CD4-positive, alpha-beta T cell (primary cell): ENCODE data around the gene GAPDHS. TPM values are rescaled to one million over a fixed set of nuclear protein-coding genes. Genes with fewer than 3 reads are reported as not detected.

Experiments
- ATAC-seq: fragments of 200-7000 bp; cut with Tn5 transposase; one replicate; pipeline ENCODE4 v1.10.0; 2022; ENCODE audit warnings: mild to moderate bottlenecking; ENCODE audit not compliant: poor library complexity
- CTCF ChIA-PET: fragments of 350-600 bp; sonication (Branson Sonifier 250); formaldehyde crosslinking; loops from one replicate; lab custom pipeline; 2021; ENCODE audit warnings: antibody characterized with exemption, inconsistent platforms; lab: Charles Lee
- POLR2A ChIA-PET: fragments of 350-600 bp; sonication (Branson Sonifier 250); formaldehyde crosslinking; loops from one replicate; lab custom pipeline; 2021; ENCODE audit warnings: antibody characterized with exemption, inconsistent platforms; lab: Charles Lee
- DNase-seq, 14 experiments: peaks; one replicate each; pipeline ENCODE4 v3.0.0-alpha.2; 2013 to 2020; ENCODE audit warnings: mixed read lengths in 2 of 14
- H3K27ac ChIP-seq, 2 donors: one replicate each; pipeline versions ENCODE4 v1.5.1 to v1.7.0; 2013; ENCODE audit warnings: low read length in 2 of 2, low read depth in 1 of 2, mild to moderate bottlenecking in 1 of 2
- H3K27me3 ChIP-seq, 2 experiments: 1 replicate in 1 of 2; 2 replicates in 1 of 2; pipeline versions ENCODE4 v1.6.1 to v1.7.0; 2013; ENCODE audit warnings: low read length in 2 of 2, control low read depth in 1 of 2, mild to moderate bottlenecking in 1 of 2, moderate library complexity in 1 of 2; ENCODE audit not compliant: insufficient read depth in 2 of 2, control insufficient read depth in 1 of 2
- H3K36me3 ChIP-seq: one replicate; pipeline ENCODE4 v1.6.1; 2013; ENCODE audit warnings: low read length, control low read depth; ENCODE audit not compliant: insufficient read depth
- H3K4me1 ChIP-seq: one replicate; pipeline ENCODE4 v1.6.1; 2013; ENCODE audit warnings: low read length, control low read depth; ENCODE audit not compliant: insufficient read depth
- H3K4me3 ChIP-seq: one replicate; pipeline ENCODE4 v1.5.1; 2013; ENCODE audit warnings: mild to moderate bottlenecking, low read length, moderate library complexity
- H3K9me3 ChIP-seq, 2 experiments: 1 replicate in 1 of 2; 2 replicates in 1 of 2; pipeline versions ENCODE4 v1.6.1 to v1.7.0; 2013; ENCODE audit warnings: low read length in 2 of 2, mild to moderate bottlenecking in 2 of 2, control low read depth in 1 of 2, moderate library complexity in 1 of 2; ENCODE audit not compliant: control insufficient read depth in 1 of 2, insufficient read depth in 1 of 2
- H3K27ac Mint-ChIP-seq: one replicate; pipeline ENCODE4 v1.8.0; 2020; ENCODE audit warnings: mixed read lengths
- H3K27me3 Mint-ChIP-seq: one replicate; pipeline ENCODE4 v1.8.0; 2021; ENCODE audit warnings: mixed read lengths
- H3K36me3 Mint-ChIP-seq: one replicate; pipeline ENCODE4 v1.8.0; 2021; ENCODE audit warnings: low read depth, mixed read lengths
- H3K4me1 Mint-ChIP-seq: one replicate; pipeline ENCODE4 v1.8.0; 2021; ENCODE audit warnings: low read depth, mixed read lengths
- H3K4me3 Mint-ChIP-seq: one replicate; pipeline ENCODE4 v1.8.0; 2020; ENCODE audit warnings: mild to moderate bottlenecking, mixed read lengths
- H3K9me3 Mint-ChIP-seq: one replicate; pipeline ENCODE4 v1.8.0; 2020; ENCODE audit warnings: mixed read lengths
- CTCF ChIP-seq: fragments of 200-600 bp; IDR thresholded peaks from one replicate; pipeline ENCODE4 v1.8.0; 2022; ENCODE audit warnings: antibody characterized with exemption, mild to moderate bottlenecking
- intact Hi-C, 2 experiments: fragments of 100-400 bp; cut with DNase I in 1 of 2; cut with micrococcal nuclease in 1 of 2; formaldehyde crosslinking; loops; one replicate each; pipeline versions ENCODE4 v1.15.1 to v1.9.0; 2023 to 2025; cut with DNase I, micrococcal nuclease
- total RNA-seq, 174 experiments: library from RNA in 2 of 174; stranded (reverse) in 2 of 174; gene quantifications; one replicate each; pipeline ENCODE4 v1.2.3 and lab custom pipeline; 2021 to 2026

The GAPDHS gene
- total RNA-seq, 2 experiments from 2014 or later, result not detected

DNA sequence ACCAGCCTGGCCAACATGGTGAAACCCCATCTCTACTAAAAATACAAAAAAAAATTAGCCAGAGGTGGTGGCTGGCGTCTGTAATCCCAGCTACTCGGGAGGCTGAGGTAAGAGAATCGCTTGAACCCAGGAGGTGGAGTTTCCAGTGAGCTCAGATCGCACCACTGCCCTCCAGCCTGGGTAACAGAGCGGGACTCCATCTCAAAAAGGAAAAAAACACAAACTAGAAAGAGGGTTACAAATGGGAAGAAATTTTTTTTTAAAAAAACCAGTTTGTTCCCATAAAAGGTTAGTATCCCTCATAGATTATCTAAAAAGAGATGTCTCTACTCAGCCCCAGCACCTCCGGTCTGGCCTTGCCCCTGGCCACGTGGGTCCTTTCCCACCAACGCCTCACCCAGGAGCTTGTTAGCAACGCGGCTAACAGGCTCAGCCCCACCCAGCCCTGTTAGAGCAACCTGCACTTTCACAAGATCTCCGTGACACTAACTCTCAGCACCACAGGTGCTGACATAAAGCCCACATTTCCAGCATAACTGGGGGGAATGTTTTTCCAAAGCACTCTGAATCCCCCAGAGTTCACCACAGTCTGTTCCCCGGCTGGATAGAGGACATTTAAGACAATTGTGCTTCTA, 24.1 kb upstream of the GAPDHS start:
- no peak overlapping the region for H3K27ac Mint-ChIP-seq
- CTCF ChIA-PET, result interaction anchor here (2.1 kb wide), 1 partner anchor 14 kb away, joined by 12 read pairs; no protein-coding TSS in a partner anchor
- POLR2A ChIA-PET, result interaction anchor here (2.1 kb wide), 1 partner anchor 46 kb away, joined by 7 read pairs; no protein-coding TSS in a partner anchor
- Histone ChIP-seq H3K27me3 (peaks cover 26% of the 10 kb centered on the region in 2 experiments), H3K36me3 (no peaks in the 10 kb centered on the region), H3K4me3 (peak overlapping the region; percentile 52), H3K4me1 (peaks cover 20% of the 10 kb centered on the region), H3K27ac (no peak overlapping the region), H3K9me3 (peaks cover 0 to 3% of the 10 kb centered on the region in 2 experiments)
- ATAC-seq (peak; percentile 63), DNase-seq (peak in 11 of 14 experiments; percentile 15 to 68 (median 30))
- H3K9me3 Mint-ChIP-seq, result no peaks in the 10 kb centered on the region
- H3K4me1 Mint-ChIP-seq, result peaks cover 17% of the 10 kb centered on the region
- H3K4me3 Mint-ChIP-seq, result peak overlapping the region; percentile 72
- peaks cover 78% of the 10 kb centered on the region for H3K27me3 Mint-ChIP-seq
- TF ChIP-seq CTCF, result no peak
- H3K36me3 Mint-ChIP-seq, result no peaks in the 10 kb centered on the region
- intact Hi-C loops, result no loop called here

GRCh38 chr19:35509861-35510625, 23.2 kb upstream of the GAPDHS start:
- CTCF ChIA-PET, result interaction anchor here (0.6 to 2.1 kb wide), 8 partner anchors 12 to 375 kb away, joined by 3 to 12 read pairs (median 4); partner anchors contain the start of gene HAUS5
- Histone ChIP-seq H3K9me3 (peaks cover 0 to 3% of the 10 kb centered on the region in 2 experiments), H3K27me3 (peaks cover 26 to 31% of the 10 kb centered on the region in 2 experiments), H3K4me3 (peak overlapping the region; percentile 52), H3K36me3 (no peaks in the 10 kb centered on the region), H3K27ac (no peak overlapping the region), H3K4me1 (peaks cover 20% of the 10 kb centered on the region)
- ATAC-seq, result peak; percentile 74
- DNase-seq, result peak; percentile 53 to 82 (median 64)
- no peak overlapping the region for H3K27ac Mint-ChIP-seq
- H3K27me3 Mint-ChIP-seq, result peaks cover 81% of the 10 kb centered on the region
- peak overlapping the region; percentile 72 for H3K4me3 Mint-ChIP-seq
- H3K36me3 Mint-ChIP-seq, result no peaks in the 10 kb centered on the region
- peak; percentile 86 for TF ChIP-seq CTCF
- no peaks in the 10 kb centered on the region for H3K9me3 Mint-ChIP-seq
- intact Hi-C loops, result loop anchor here (1.0 kb wide), 2 partner anchors 82 to 206 kb away; no protein-coding TSS in a partner anchor
- POLR2A ChIA-PET, result interaction anchor here (0.6 to 2.1 kb wide), 3 partner anchors 15 to 138 kb away, joined by 3 to 7 read pairs (median 4); partner anchors contain the start of gene COX6B1
- H3K4me1 Mint-ChIP-seq, result peaks cover 17% of the 10 kb centered on the region

DNA sequence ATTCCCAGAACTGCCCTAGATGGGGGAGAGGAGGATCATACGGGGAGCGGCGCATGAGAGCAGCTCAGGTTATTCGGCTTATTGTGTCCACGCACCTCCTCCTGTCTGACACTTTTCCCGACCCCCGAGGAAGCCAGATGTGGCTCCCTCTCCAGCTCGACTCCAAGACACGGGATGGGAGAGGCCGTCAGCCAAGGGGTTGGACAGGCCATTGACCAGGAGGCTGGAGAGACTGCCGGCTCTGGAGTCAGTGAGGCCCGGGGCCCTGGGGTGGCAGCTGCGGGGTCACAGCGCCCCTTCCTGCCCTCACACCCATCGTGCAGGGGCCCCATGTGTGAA, 22.7 kb upstream of the GAPDHS start:
- intact Hi-C loops, result loop anchor here (1.0 kb wide), 2 partner anchors 82 to 206 kb away; no protein-coding TSS in a partner anchor
- Histone ChIP-seq H3K36me3 (no peaks in the 10 kb centered on the region), H3K4me3 (peak overlapping the region; percentile 52), H3K4me1 (peaks cover 20% of the 10 kb centered on the region), H3K27me3 (peaks cover 26 to 30% of the 10 kb centered on the region in 2 experiments), H3K9me3 (peaks cover 0 to 3% of the 10 kb centered on the region in 2 experiments), H3K27ac (no peak overlapping the region)
- Mint-ChIP-seq H3K27me3 (peaks cover 76% of the 10 kb centered on the region), H3K4me3 (no peak overlapping the region), H3K9me3 (no peaks in the 10 kb centered on the region), H3K27ac (no peak overlapping the region), H3K36me3 (no peaks in the 10 kb centered on the region), H3K4me1 (peaks cover 17% of the 10 kb centered on the region)
- no peak for DNase-seq
- ChIA-PET POLR2A (interaction anchor here (0.6 to 2.1 kb wide), 3 partner anchors 16 to 138 kb away, joined by 3 to 7 read pairs (median 4); partner anchors contain the start of gene COX6B1), CTCF (interaction anchor here (0.6 to 2.1 kb wide), 8 partner anchors 11 to 375 kb away, joined by 3 to 12 read pairs (median 4); partner anchors contain the start of gene HAUS5)
- no peak for ATAC-seq
- TF ChIP-seq CTCF, result no peak
